Ramos (cell line): ENCODE data around the gene MAPK1.
"Not testable (repeated sequence)": the region's sequence is repeated elsewhere in the genome, so short reads cannot be mapped to it uniquely, and the experiment has no call there.

Experiments
- in situ Hi-C: fragments of 300-500 bp; cut with MboI; formaldehyde crosslinking; loops from one replicate; pipeline ENCODE4 v1.14.3; 2022; ENCODE audit warnings: low sequenced_read_pairs; ENCODE audit not compliant: unreplicated experiment

The MAPK1 gene

GRCh38 chr22:21849489-21849888, 18.0 kb downstream of the MAPK1 start:
- in situ Hi-C loops, result no loop called here

DNA sequence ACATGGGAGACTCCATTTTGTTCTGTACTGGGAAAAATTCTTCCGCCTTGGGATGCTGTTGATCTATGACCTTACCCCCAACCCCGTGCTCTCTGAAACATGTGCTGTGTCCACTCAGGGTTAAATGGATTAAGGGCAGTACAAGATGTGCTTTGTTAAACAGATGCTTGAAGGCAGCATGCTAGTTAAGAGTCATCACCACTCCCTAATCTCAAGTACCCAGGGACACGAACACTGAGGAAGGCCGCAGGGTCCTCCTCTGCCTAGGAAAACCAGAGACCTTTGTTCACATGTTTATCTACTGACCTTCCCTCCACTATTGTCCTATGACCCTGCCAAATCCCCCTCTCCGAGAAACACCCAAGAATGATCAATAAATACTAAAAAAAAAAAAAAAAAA, 19.4 kb downstream of the MAPK1 start:
- in situ Hi-C loops, result not testable (repeated sequence)

DNA sequence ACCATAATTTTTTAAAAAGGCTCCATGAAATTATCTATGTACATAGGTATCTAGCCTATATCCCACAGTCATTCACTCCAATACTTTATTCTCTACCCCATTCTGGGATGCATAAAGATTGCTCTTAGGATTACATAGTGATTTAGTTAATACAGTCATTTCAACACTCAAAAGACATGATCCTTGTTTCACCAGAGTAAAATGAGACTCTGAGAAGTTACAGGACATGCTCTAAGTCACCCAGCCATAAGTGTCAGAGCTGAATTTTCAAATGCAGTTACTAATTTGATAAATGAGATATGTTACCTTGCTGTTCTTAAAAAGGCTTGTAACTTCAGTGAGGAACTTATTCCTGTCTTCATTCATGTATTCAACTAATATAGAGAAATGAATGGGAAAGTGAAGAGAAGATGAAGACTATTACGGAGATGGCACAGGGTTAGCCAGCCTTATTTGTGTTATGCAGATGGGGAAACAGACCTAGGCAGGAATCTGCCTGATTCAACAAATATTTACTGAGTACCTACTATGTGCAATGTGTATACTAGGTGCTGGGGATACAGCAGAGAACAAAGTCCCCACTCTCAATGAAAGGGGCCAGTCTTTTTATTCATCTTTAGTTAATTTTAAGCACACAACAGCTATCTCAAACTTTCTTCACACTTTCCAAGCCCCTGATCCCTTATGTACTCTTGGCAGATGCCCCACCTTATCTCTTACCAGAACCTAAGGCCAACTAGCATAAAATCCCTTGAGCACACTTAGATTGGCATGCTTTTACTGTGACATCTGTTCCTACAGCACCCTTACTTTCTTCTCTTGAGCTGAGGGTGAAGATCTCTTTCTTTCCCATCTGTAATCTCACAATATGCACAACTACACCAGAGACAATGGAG, 21.6 kb downstream of the MAPK1 start:
- in situ Hi-C loops, result no loop called here

DNA sequence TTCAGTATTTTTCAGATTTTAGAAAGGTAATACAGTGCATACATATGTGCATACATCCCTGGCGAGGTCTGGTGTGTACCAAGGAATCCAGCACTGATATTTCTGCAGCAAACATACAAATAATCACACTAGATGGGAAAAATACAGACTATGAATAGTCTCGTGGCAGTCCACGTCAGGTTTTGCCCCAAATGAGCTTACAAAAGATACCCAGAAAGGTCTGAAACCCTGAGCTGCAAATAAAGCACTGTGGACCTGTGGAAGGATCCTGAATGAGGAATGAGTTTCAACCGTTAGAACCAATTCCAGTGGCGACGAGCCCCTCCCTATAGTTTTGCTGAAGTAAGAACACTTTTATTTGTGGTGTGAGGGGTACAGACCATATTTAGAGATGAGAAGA, 24.5 kb downstream of the MAPK1 start:
- in situ Hi-C loops, result no loop called here

DNA sequence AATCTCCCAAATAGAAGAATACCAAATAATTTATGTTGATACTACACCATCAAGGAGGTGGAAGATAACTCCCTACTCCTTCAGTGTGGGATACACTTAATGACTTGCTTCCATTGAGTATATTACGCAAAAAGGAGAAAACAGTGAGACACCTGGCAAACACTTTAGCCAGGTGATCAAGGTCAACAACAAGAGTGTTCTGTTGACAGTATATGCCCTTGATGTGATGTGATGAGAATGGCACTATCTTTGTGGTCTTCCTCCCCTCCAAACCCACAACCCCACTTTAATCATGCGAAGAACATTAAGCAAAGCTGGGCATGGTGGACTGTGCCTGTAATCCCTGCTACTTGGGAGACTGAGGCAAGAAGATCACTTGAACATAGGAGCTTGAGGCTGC, 26.0 kb downstream of the MAPK1 start:
- in situ Hi-C loops, result no loop called here

- in situ Hi-C loops, result no loop called here
Observed at GRCh38 chr22:21840236-21840823, 27.1 kb downstream of the MAPK1 start.

GRCh38 chr22:21839765-21840140, 27.7 kb downstream of the MAPK1 start:
- in situ Hi-C loops, result no loop called here

DNA sequence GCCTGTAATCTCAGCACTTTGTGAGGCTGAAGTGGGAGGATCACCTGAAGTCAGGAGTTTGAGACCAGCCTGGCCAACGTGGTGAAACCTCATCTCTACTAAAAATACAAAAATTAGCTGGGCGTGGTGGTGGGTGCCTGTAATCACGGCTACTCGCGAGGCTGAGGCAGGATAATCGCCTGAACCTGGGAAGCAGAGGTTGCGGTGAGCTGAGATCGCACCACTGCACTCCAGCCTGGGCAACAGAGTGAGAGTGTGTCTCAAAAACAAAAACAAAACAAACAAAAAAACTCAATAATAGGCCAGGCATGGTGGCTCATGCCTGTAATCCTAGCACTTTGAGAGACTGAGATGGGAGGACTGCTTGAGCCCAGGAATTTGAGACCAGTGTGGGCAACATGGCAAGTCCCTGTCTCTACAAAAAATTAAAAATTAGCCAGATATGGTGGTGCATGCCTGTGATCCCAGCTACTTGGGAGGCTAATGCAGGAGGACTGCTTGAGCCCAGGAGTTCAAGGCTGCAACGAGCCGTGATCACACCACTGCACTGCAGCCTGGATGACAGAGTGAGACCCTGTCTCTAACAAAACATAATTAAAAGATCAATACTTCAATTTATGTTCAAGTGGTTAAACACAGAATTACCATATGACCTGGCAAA, 28.2 kb downstream of the MAPK1 start:
- in situ Hi-C loops, result not testable (repeated sequence)

GRCh38 chr22:21837248-21837979, 30.0 kb downstream of the MAPK1 start:
- in situ Hi-C loops, result no loop called here

GRCh38 chr22:21836486-21836885, 31.0 kb downstream of the MAPK1 start:
- in situ Hi-C loops, result not testable (repeated sequence)

GRCh38 chr22:21835378-21835777, 32.1 kb downstream of the MAPK1 start:
- in situ Hi-C loops, result no loop called here

GRCh38 chr22:21834869-21835268, 32.6 kb downstream of the MAPK1 start:
- in situ Hi-C loops, result no loop called here

DNA sequence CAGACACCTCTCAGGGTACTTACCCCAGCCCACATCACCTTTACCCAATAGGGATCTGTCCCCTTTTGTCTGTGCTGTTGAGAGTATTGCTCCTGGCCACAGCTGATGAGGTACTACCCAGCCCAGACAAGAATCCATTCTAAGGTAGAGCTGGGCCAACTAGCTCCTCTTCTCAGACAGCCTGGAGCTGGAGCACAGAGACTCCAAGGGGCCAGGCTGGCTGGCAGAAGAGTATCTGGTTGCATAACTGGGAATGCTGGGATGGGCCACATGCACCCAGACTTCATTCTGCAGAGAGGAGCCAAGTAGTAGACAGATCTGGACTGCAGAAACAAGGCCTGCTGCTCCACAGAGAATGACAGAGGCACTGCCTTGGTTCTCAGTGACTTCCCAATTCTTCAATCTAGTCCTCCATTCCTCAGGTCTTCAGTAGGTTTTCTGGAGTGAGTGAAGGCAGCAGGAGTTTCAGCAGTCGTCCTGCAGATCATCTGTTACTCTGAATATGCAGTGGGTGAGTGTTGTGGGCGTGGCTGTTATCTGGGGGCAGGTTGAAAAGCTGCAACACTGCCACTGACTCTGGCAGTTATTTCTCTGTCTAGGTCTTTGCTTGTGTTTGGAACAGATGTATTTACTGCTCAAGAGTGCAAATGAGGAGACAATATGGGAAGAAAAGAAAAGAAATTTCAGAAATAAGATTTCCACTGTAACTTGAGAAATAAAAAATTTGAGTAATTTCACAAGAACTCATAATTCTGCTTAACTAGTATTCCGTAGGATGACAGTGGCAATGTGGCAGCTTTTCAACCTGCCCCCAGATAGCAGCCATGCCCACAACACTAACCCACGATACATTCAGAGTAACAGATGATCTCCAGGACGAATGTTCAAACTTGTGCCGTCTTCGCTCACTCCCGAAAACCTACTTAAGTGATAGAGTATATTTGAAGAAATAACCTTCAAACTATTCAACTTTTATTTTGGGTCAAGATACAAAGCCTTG, 34.9 kb downstream of the MAPK1 start:
- in situ Hi-C loops, result no loop called here

GRCh38 chr22:21829523-21829922, 37.9 kb downstream of the MAPK1 start:
- in situ Hi-C loops, result no loop called here

- in situ Hi-C loops, result no loop called here
Observed at GRCh38 chr22:21828268-21828638, 39.2 kb downstream of the MAPK1 start.

- in situ Hi-C loops, result no loop called here
Observed at GRCh38 chr22:21827628-21828267, 39.7 kb downstream of the MAPK1 start.

GRCh38 chr22:21826204-21826603, 41.2 kb downstream of the MAPK1 start:
- in situ Hi-C loops, result no loop called here

DNA sequence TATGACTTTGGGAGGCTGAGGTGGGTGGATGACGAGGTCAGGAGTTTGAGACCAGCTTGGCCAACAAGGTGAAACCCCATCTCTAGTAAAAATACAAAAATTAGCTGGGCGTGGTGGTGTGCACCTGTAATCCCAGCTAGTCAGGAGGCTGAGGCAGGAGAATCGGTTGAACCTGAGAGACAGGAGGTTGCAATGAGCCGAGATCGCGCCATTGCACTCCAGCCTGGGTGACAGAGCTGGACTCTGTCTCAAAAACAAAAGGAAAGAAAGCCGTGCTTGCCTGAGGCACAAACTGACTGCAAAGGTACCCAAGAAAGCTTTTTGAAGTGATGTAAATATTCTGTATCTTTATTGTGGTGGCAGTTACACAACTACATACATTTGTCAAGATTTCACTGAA, 42.5 kb downstream of the MAPK1 start:
- in situ Hi-C loops, result not testable (repeated sequence)

- in situ Hi-C loops, result no loop called here
Observed at GRCh38 chr22:21824445-21824912, 43.0 kb downstream of the MAPK1 start.
